OCI-LY7 (cell line): ENCODE data around the gene CXCR6.

Experiments
- EZH2phosphoT487 ChIP-seq: fragments of 200-600 bp; sonication (generic); IDR thresholded peaks from 2 replicates; pipeline ENCODE4 v1.6.1; 2018; ENCODE audit warnings: low read depth, borderline replicate concordance, mild to moderate bottlenecking, mixed run types, antibody characterized with exemption, low read length, moderate library complexity, mixed read lengths
- TF ChIP-seq, protein P1 (sequence below): fragments of 200-600 bp; sonication (generic); conservative IDR thresholded peaks from 2 replicates; pipeline ENCODE4 v1.5.1; 2014; ENCODE audit warnings: mild to moderate bottlenecking, antibody characterized with exemption, low read length, moderate library complexity, mixed read lengths

DNA sequence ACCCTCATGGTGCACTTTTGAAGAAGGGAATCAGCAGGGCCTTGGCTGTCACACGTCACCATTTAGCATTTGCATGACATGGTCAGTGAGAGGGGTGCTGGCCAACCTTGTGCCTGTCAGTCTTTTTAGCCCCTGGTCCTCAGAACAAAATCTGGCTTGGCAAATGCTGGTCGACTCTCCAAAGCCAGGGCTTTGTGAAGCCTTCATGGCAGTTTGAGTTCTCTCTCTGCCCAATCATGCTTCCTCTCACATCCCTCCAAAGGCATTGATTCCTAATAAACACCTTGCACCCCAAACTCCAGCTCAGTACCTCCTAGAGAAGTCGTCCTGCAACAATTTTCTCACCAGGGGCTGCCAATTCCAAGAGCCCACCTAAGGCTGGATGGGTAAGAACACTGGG is 37.5 kb upstream of the CXCR6 start:
- TF ChIP-seq, protein P1, sequence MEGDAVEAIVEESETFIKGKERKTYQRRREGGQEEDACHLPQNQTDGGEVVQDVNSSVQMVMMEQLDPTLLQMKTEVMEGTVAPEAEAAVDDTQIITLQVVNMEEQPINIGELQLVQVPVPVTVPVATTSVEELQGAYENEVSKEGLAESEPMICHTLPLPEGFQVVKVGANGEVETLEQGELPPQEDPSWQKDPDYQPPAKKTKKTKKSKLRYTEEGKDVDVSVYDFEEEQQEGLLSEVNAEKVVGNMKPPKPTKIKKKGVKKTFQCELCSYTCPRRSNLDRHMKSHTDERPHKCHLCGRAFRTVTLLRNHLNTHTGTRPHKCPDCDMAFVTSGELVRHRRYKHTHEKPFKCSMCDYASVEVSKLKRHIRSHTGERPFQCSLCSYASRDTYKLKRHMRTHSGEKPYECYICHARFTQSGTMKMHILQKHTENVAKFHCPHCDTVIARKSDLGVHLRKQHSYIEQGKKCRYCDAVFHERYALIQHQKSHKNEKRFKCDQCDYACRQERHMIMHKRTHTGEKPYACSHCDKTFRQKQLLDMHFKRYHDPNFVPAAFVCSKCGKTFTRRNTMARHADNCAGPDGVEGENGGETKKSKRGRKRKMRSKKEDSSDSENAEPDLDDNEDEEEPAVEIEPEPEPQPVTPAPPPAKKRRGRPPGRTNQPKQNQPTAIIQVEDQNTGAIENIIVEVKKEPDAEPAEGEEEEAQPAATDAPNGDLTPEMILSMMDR = no peak
- TF ChIP-seq EZH2phosphoT487 = no peak
